ENCODE data around the gene LMTK2.
A peak's percentile ranks its signal among the peaks of the same experiment; 100 is the strongest.

Gene LMTK2

GRCh38 chr7:98203261-98203963, 96.8 kb downstream of the LMTK2 start:
- DNase-seq (ENCODE audit: low spot score): no peak

GRCh38 chr7:98203964-98204605, 97.4 kb downstream of the LMTK2 start:
- DNase-seq (ENCODE audit: low spot score): no peak

- DNase-seq (ENCODE audit: low spot score): no peak
Measured at GRCh38 chr7:98204670-98205069, 98.0 kb downstream of the LMTK2 start.

- no peak for DNase-seq (ENCODE audit: low spot score)
Measured at GRCh38 chr7:98205162-98205845, 98.6 kb downstream of the LMTK2 start.

- DNase-seq (ENCODE audit: low spot score): no peak
Measured at GRCh38 chr7:98206451-98207330, 100.0 kb downstream of the LMTK2 start.

GRCh38 chr7:98209166-98209920, 102.7 kb downstream of the LMTK2 start:
- DNase-seq (ENCODE audit: low spot score): no peak

- DNase-seq (ENCODE audit: low spot score): peak; percentile 28
Measured at GRCh38 chr7:98210513-98211220, 104.0 kb downstream of the LMTK2 start.

- no peak for DNase-seq (ENCODE audit: low spot score)
Measured at GRCh38 chr7:98211221-98211675, 104.6 kb downstream of the LMTK2 start, which contains the start of gene BHLHA15. Gene BHLHA15, plus strand, starts transcription at chr7:98211439. Its CDS starts 871 bp downstream, at chr7:98212310.

- DNase-seq (ENCODE audit: low spot score): no peak
Measured at GRCh38 chr7:98211676-98212531, 105.2 kb downstream of the LMTK2 start.

GRCh38 chr7:98212532-98213041, 105.9 kb downstream of the LMTK2 start:
- no peak for DNase-seq (ENCODE audit: low spot score)

- DNase-seq (ENCODE audit: low spot score): no peak
Measured at GRCh38 chr7:98213296-98213887, 106.7 kb downstream of the LMTK2 start.

GRCh38 chr7:98213888-98214810, 107.5 kb downstream of the LMTK2 start:
- no peak for DNase-seq (ENCODE audit: low spot score)

GRCh38 chr7:98214811-98215321, 108.2 kb downstream of the LMTK2 start:
- no peak for DNase-seq (ENCODE audit: low spot score)

GRCh38 chr7:98215561-98216495, 109.2 kb downstream of the LMTK2 start:
- no peak for DNase-seq (ENCODE audit: low spot score)

- DNase-seq (ENCODE audit: low spot score): no peak
Measured at GRCh38 chr7:98216941-98217622, 110.4 kb downstream of the LMTK2 start.
